ENCODE measurements around the gene ACE. TPM values are rescaled to one million over a fixed set of nuclear protein-coding genes. Genes with fewer than 3 reads are reported as not detected.

Gene ACE
- total and polyA plus RNA-seq, 2 donors from 2014 or later: 4.3 to 12.9 TPM

DNA sequence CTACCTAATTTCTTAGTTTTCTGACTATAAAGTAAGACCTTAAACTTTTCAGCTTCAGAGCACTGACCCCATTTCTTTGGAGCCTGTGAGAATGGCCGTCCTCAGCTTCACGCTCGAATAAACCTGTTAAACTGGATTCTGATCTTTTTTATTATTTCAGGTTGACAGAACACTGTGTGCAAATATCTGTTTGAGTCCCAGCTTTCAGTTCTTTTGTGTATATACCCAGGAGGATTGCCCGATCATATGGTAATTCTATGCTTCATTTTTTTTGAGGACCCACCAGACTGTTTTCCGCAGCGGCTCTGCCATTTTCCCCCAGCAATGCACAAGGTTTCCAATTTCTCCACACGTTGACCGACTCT is 26.5 kb downstream of the ACE start:
- peak overlapping the region in 1 of 3 donors; percentile 6 for H3K4me3 ChIP-seq (ENCODE audit: low read length in 3 of 3)
- TF ChIP-seq, protein P1, sequence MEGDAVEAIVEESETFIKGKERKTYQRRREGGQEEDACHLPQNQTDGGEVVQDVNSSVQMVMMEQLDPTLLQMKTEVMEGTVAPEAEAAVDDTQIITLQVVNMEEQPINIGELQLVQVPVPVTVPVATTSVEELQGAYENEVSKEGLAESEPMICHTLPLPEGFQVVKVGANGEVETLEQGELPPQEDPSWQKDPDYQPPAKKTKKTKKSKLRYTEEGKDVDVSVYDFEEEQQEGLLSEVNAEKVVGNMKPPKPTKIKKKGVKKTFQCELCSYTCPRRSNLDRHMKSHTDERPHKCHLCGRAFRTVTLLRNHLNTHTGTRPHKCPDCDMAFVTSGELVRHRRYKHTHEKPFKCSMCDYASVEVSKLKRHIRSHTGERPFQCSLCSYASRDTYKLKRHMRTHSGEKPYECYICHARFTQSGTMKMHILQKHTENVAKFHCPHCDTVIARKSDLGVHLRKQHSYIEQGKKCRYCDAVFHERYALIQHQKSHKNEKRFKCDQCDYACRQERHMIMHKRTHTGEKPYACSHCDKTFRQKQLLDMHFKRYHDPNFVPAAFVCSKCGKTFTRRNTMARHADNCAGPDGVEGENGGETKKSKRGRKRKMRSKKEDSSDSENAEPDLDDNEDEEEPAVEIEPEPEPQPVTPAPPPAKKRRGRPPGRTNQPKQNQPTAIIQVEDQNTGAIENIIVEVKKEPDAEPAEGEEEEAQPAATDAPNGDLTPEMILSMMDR (IDR thresholded peaks at IDR 0.05; ENCODE audit: borderline replicate concordance, extremely low read depth, insufficient read depth): no peak
- no peak overlapping the region for H3K9ac ChIP-seq (ENCODE audit: low read length in 3 of 3)
- intact Hi-C loops (cut with DNase I): no loop called here
- H3K9me3 ChIP-seq (ENCODE audit: control insufficient read depth in 2 of 3, insufficient read depth in 1 of 3, low read length in 3 of 3): no peaks in the 10 kb centered on the region
- H3K27ac ChIP-seq (ENCODE audit: low read depth in 2 of 2, low read length in 2 of 2): peak overlapping the region; percentile 41 to 70
- H3K4me1 ChIP-seq (ENCODE audit: control insufficient read depth in 2 of 3, insufficient read depth in 2 of 3, low read depth in 1 of 3, low read length in 3 of 3): no peaks in the 10 kb centered on the region
- DNase-seq (peak in 2 of 5 donors; percentile 32 to 44), FAIRE-seq (no peak)
- no peaks in the 10 kb centered on the region for H3K27me3 ChIP-seq (ENCODE audit: control insufficient read depth, insufficient read depth, low read length)
- no peaks in the 10 kb centered on the region for H3K36me3 ChIP-seq (ENCODE audit: control insufficient read depth in 2 of 3, insufficient read depth in 3 of 3, low read length in 3 of 3)

GRCh38 chr17:63504261-63504660 is 27.4 kb downstream of the ACE start:
- intact Hi-C loops (cut with DNase I): no loop called here
- FAIRE-seq: no peak

DNA sequence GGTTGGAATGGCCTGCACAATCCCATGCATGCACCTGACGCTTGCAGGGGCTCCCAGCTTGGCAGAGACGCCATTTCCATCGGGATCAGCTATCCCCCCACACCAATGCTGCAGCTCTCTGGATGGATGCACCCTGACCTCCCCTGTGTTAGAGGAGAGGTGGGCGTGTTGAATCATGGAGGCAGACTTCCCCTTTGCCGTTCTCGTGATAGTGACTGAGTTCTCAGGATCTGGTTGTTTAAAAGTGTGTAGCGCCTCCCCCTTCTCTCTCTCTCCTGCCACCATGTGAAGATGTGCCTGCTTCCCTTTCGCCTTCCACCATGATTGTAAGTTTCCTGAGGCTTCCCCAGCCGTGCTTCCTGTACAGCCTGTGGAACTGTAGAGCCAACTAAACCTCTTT is 28.5 kb downstream of the ACE start:
- Histone ChIP-seq H3K36me3 (ENCODE audit: control insufficient read depth in 2 of 3, insufficient read depth in 3 of 3, low read length in 3 of 3) (no peaks in the 10 kb centered on the region), H3K9me3 (ENCODE audit: control insufficient read depth in 2 of 3, insufficient read depth in 1 of 3, low read length in 3 of 3) (no peaks in the 10 kb centered on the region), H3K27ac (ENCODE audit: low read depth in 2 of 2, low read length in 2 of 2) (no peak overlapping the region), H3K9ac (ENCODE audit: low read length in 3 of 3) (no peak overlapping the region), H3K27me3 (ENCODE audit: control insufficient read depth, insufficient read depth, low read length) (no peaks in the 10 kb centered on the region), H3K4me1 (ENCODE audit: control insufficient read depth in 2 of 3, insufficient read depth in 2 of 3, low read depth in 1 of 3, low read length in 3 of 3) (no peaks in the 10 kb centered on the region), H3K4me3 (ENCODE audit: low read length in 3 of 3) (no peak overlapping the region)
- TF ChIP-seq, protein P1 (IDR thresholded peaks at IDR 0.05; ENCODE audit: borderline replicate concordance, extremely low read depth, insufficient read depth): no peak
- DNase-seq (no peak), FAIRE-seq (no peak)
- intact Hi-C loops (cut with DNase I): no loop called here

More at GRCh38 chr17:63504261-63504660, 27.4 kb downstream of the ACE start:
- Histone ChIP-seq H3K9ac (ENCODE audit: low read length in 3 of 3) (no peak overlapping the region), H3K4me3 (ENCODE audit: low read length in 3 of 3) (no peak overlapping the region), H3K36me3 (ENCODE audit: control insufficient read depth in 2 of 3, insufficient read depth in 3 of 3, low read length in 3 of 3) (no peaks in the 10 kb centered on the region), H3K4me1 (ENCODE audit: control insufficient read depth in 2 of 3, insufficient read depth in 2 of 3, low read depth in 1 of 3, low read length in 3 of 3) (no peaks in the 10 kb centered on the region), H3K27me3 (ENCODE audit: control insufficient read depth, insufficient read depth, low read length) (no peaks in the 10 kb centered on the region), H3K9me3 (ENCODE audit: control insufficient read depth in 2 of 3, insufficient read depth in 1 of 3, low read length in 3 of 3) (no peaks in the 10 kb centered on the region), H3K27ac (ENCODE audit: low read depth in 2 of 2, low read length in 2 of 2) (no peak overlapping the region)
- DNase-seq: no peak
- TF ChIP-seq, protein P1 (IDR thresholded peaks at IDR 0.05; ENCODE audit: borderline replicate concordance, extremely low read depth, insufficient read depth): no peak

- DNase-seq (no peak), FAIRE-seq (no peak)
- no peaks in the 10 kb centered on the region for H3K27me3 ChIP-seq (ENCODE audit: control insufficient read depth, insufficient read depth, low read length)
- no peak overlapping the region for H3K4me3 ChIP-seq (ENCODE audit: low read length in 3 of 3)
- no peak overlapping the region for H3K9ac ChIP-seq (ENCODE audit: low read length in 3 of 3)
- no peaks in the 10 kb centered on the region for H3K36me3 ChIP-seq (ENCODE audit: control insufficient read depth in 2 of 3, insufficient read depth in 3 of 3, low read length in 3 of 3)
- no peaks in the 10 kb centered on the region for H3K9me3 ChIP-seq (ENCODE audit: control insufficient read depth in 2 of 3, insufficient read depth in 1 of 3, low read length in 3 of 3)
- TF ChIP-seq, protein P1 (IDR thresholded peaks at IDR 0.05; ENCODE audit: borderline replicate concordance, extremely low read depth, insufficient read depth): no peak
- no peaks in the 10 kb centered on the region for H3K4me1 ChIP-seq (ENCODE audit: control insufficient read depth in 2 of 3, insufficient read depth in 2 of 3, low read depth in 1 of 3, low read length in 3 of 3)
- intact Hi-C loops (cut with DNase I): no loop called here
- no peak overlapping the region for H3K27ac ChIP-seq (ENCODE audit: low read depth in 2 of 2, low read length in 2 of 2)
Measured at GRCh38 chr17:63506627-63507026, 29.8 kb downstream of the ACE start.

Measured in kidney (tissue), 14 donors.